Fibroblast of pulmonary artery (primary cell): ENCODE data around the gene TARS1.

ENCODE experiments used
- DNase-seq: peaks from one replicate; pipeline ENCODE4 v3.0.0-alpha.2; 2010; ENCODE audit warnings: low read depth
- H3K4me3 ChIP-seq: replicated peaks from 2 replicates; pipeline ENCODE4 v1.5.1; 2011; ENCODE audit warnings: low read depth, mild to moderate bottlenecking, control low read depth, low read length, moderate library complexity
- CTCF ChIP-seq: IDR thresholded peaks from 2 replicates; pipeline ENCODE4 v1.5.1; 2011; ENCODE audit warnings: mild to moderate bottlenecking, control low read depth, low read length, inconsistent platforms; ENCODE audit errors: missing control alignments

TARS1 gene

GRCh38 chr5:33472805-33473409 lies 32.1 kb downstream of the TARS1 start:
- H3K4me3 ChIP-seq: no peak overlapping the region
- no peak for TF ChIP-seq CTCF
- no peak for DNase-seq

GRCh38 chr5:33474004-33474403 lies 33.2 kb downstream of the TARS1 start:
- no peak for DNase-seq
- H3K4me3 ChIP-seq: no peak overlapping the region
- TF ChIP-seq CTCF: no peak

- DNase-seq: no peak
- no peak overlapping the region for H3K4me3 ChIP-seq
- TF ChIP-seq CTCF: no peak
Observed at GRCh38 chr5:33474931-33475499, 34.2 kb downstream of the TARS1 start.

GRCh38 chr5:33475706-33476105 lies 34.9 kb downstream of the TARS1 start:
- DNase-seq: no peak
- no peak for TF ChIP-seq CTCF
- H3K4me3 ChIP-seq: no peak overlapping the region

- TF ChIP-seq CTCF: no peak
- no peak for DNase-seq
- no peak overlapping the region for H3K4me3 ChIP-seq
Observed at GRCh38 chr5:33476992-33477391, 36.2 kb downstream of the TARS1 start.

- TF ChIP-seq CTCF: no peak
- no peak for DNase-seq
- no peak overlapping the region for H3K4me3 ChIP-seq
Observed at GRCh38 chr5:33477816-33478215, 37.1 kb downstream of the TARS1 start.

- DNase-seq: no peak
- no peak overlapping the region for H3K4me3 ChIP-seq
- no peak for TF ChIP-seq CTCF
Observed at GRCh38 chr5:33479311-33479710, 38.5 kb downstream of the TARS1 start.
